ENCODE results near the gene TEKTIP1. TPM values are rescaled to one million over a fixed set of nuclear protein-coding genes. Genes with fewer than 3 reads are reported as not detected.

Gene TEKTIP1
- total RNA-seq, 1 experiment from 2014 or later = not detected

DNA sequence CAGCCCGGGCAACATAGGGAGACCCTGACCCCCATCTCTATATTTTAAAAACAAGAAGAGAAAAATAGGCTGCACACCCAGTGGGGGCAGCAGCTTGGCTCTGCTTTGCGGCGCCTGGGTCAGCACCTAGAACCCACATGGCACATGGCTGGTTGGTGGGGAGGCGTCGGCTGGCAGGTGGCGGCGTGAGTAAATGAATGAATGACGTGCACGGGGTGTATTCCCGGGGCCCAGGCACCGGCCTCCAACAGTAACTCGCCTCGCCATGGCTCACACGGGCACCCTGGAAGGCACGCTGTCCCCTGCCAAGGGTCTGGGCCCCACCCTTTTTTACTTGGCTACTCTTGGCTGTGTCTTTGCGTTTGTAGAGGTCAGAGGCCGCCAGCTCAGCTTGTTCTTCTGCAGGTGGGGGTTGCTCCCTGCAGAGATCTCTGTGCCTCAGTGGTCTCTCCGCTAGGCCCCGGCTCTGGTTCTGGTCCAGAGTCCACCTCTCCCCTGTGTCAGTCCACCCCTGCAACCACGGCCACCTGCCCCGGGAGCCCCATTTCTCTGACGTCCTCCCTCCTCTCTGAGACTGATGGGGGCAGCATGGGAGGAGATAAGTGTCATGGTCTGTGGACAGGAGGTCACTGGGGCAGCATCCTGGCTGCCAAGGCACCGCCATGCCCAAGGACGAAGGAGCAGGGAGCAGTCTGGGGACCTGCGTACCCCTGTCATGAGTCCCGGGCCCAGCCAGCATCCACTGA is 27.3 kb upstream of the TEKTIP1 start:
- TF ChIP-seq, protein P1, sequence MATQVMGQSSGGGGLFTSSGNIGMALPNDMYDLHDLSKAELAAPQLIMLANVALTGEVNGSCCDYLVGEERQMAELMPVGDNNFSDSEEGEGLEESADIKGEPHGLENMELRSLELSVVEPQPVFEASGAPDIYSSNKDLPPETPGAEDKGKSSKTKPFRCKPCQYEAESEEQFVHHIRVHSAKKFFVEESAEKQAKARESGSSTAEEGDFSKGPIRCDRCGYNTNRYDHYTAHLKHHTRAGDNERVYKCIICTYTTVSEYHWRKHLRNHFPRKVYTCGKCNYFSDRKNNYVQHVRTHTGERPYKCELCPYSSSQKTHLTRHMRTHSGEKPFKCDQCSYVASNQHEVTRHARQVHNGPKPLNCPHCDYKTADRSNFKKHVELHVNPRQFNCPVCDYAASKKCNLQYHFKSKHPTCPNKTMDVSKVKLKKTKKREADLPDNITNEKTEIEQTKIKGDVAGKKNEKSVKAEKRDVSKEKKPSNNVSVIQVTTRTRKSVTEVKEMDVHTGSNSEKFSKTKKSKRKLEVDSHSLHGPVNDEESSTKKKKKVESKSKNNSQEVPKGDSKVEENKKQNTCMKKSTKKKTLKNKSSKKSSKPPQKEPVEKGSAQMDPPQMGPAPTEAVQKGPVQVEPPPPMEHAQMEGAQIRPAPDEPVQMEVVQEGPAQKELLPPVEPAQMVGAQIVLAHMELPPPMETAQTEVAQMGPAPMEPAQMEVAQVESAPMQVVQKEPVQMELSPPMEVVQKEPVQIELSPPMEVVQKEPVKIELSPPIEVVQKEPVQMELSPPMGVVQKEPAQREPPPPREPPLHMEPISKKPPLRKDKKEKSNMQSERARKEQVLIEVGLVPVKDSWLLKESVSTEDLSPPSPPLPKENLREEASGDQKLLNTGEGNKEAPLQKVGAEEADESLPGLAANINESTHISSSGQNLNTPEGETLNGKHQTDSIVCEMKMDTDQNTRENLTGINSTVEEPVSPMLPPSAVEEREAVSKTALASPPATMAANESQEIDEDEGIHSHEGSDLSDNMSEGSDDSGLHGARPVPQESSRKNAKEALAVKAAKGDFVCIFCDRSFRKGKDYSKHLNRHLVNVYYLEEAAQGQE (IDR thresholded peaks at IDR 0.05; ENCODE audit: insufficient read depth in 1 of 2, low read depth in 2 of 2, low read length in 1 of 2) = no peak
- TF ChIP-seq POLR2AphosphoS5 (IDR thresholded peaks at IDR 0.05; ENCODE audit: low read depth, low read length) (no peak), TCF7L2 (IDR thresholded peaks at IDR 0.05; ENCODE audit: low read depth, low read length) (no peak), SIN3A (IDR thresholded peaks at IDR 0.05; ENCODE audit: borderline replicate concordance, insufficient read depth, low read depth, low read length) (no peak)
- TF ChIP-seq, protein P2, sequence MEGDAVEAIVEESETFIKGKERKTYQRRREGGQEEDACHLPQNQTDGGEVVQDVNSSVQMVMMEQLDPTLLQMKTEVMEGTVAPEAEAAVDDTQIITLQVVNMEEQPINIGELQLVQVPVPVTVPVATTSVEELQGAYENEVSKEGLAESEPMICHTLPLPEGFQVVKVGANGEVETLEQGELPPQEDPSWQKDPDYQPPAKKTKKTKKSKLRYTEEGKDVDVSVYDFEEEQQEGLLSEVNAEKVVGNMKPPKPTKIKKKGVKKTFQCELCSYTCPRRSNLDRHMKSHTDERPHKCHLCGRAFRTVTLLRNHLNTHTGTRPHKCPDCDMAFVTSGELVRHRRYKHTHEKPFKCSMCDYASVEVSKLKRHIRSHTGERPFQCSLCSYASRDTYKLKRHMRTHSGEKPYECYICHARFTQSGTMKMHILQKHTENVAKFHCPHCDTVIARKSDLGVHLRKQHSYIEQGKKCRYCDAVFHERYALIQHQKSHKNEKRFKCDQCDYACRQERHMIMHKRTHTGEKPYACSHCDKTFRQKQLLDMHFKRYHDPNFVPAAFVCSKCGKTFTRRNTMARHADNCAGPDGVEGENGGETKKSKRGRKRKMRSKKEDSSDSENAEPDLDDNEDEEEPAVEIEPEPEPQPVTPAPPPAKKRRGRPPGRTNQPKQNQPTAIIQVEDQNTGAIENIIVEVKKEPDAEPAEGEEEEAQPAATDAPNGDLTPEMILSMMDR (IDR thresholded peaks at IDR 0.05) = no peak
- DNase-seq (ENCODE audit: low read depth, low spot score) (no peak), ATAC-seq (no peak)
- no peaks in the 10 kb centered on the region for H3K9me3 ChIP-seq (ENCODE audit: control insufficient read depth, insufficient read depth, low read depth, low read length)
- H3K27ac ChIP-seq (ENCODE audit: low read length) = no peak overlapping the region
- no peak overlapping the region for H3K4me3 ChIP-seq (ENCODE audit: low read depth in 2 of 2, low read length in 2 of 2)
- intact Hi-C loops (cut with micrococcal nuclease; ENCODE audit: unreplicated experiment) = no loop called here
- peaks cover 1% of the 10 kb centered on the region for H3K36me3 ChIP-seq (ENCODE audit: control insufficient read depth, insufficient read depth, low read length)
- ChIA-PET CTCF (no interaction called here), POLR2A (no interaction called here)
- no peaks in the 10 kb centered on the region; the same call in none of the 2 replicates for H3K4me1 ChIP-seq (ENCODE audit: control insufficient read depth, insufficient read depth, low read length)
- no peaks in the 10 kb centered on the region for H3K27me3 ChIP-seq (ENCODE audit: control insufficient read depth, insufficient read depth, low read length)
- in situ Hi-C loops (cut with HindIII; ENCODE audit: low pct_unique_long_range_greater_than_20kb, low sequenced_read_pairs) = no loop called here
- BruUV-seq (replicated peaks) = no TSS peak

- TF ChIP-seq, protein P2 (IDR thresholded peaks at IDR 0.05) = no peak
- TF ChIP-seq TCF7L2 (IDR thresholded peaks at IDR 0.05; ENCODE audit: low read depth, low read length) (no peak), SIN3A (IDR thresholded peaks at IDR 0.05; ENCODE audit: borderline replicate concordance, insufficient read depth, low read depth, low read length) (no peak), POLR2AphosphoS5 (IDR thresholded peaks at IDR 0.05; ENCODE audit: low read depth, low read length) (no peak)
- TF ChIP-seq, protein P1 (IDR thresholded peaks at IDR 0.05; ENCODE audit: insufficient read depth in 1 of 2, low read depth in 2 of 2, low read length in 1 of 2) = no peak
- H3K9me3 ChIP-seq (ENCODE audit: control insufficient read depth, insufficient read depth, low read depth, low read length) = no peaks in the 10 kb centered on the region
- H3K4me3 ChIP-seq (ENCODE audit: low read depth in 2 of 2, low read length in 2 of 2) = no peak overlapping the region
- no peaks in the 10 kb centered on the region; the same call in 1 of the 2 replicates for H3K36me3 ChIP-seq (ENCODE audit: control insufficient read depth, insufficient read depth, low read length)
- DNase-seq (ENCODE audit: low read depth, low spot score) (no peak), ATAC-seq (no peak)
- no peaks in the 10 kb centered on the region; the same call in none of the 2 replicates for H3K4me1 ChIP-seq (ENCODE audit: control insufficient read depth, insufficient read depth, low read length)
- intact Hi-C loops (cut with micrococcal nuclease; ENCODE audit: unreplicated experiment) (no loop called here), in situ Hi-C loops (cut with HindIII; ENCODE audit: low pct_unique_long_range_greater_than_20kb, low sequenced_read_pairs) (no loop called here)
- BruUV-seq (replicated peaks) = no TSS peak
- ChIA-PET POLR2A (interaction anchor here (0.6 kb wide), 1 partner anchor 553 kb away, joined by 12 read pairs; no protein-coding TSS in a partner anchor), CTCF (no interaction called here)
- H3K27me3 ChIP-seq (ENCODE audit: control insufficient read depth, insufficient read depth, low read length) = no peaks in the 10 kb centered on the region
- no peak overlapping the region for H3K27ac ChIP-seq (ENCODE audit: low read length)
These were observed 26.3 kb upstream of the TEKTIP1 start for GRCh38 chr19:3512562-3513228.
